ENCODE data around the gene SLC33A1. TPM values are rescaled to one million over a fixed set of nuclear protein-coding genes. Genes with fewer than 3 reads are reported as not detected.

SLC33A1 gene
- total and polyA plus RNA-seq, 2 of the 13 experiments (the other 11 are each of a cell fraction or from before 2014, with no cell fraction given): 20.0 to 32.1 TPM

DNA sequence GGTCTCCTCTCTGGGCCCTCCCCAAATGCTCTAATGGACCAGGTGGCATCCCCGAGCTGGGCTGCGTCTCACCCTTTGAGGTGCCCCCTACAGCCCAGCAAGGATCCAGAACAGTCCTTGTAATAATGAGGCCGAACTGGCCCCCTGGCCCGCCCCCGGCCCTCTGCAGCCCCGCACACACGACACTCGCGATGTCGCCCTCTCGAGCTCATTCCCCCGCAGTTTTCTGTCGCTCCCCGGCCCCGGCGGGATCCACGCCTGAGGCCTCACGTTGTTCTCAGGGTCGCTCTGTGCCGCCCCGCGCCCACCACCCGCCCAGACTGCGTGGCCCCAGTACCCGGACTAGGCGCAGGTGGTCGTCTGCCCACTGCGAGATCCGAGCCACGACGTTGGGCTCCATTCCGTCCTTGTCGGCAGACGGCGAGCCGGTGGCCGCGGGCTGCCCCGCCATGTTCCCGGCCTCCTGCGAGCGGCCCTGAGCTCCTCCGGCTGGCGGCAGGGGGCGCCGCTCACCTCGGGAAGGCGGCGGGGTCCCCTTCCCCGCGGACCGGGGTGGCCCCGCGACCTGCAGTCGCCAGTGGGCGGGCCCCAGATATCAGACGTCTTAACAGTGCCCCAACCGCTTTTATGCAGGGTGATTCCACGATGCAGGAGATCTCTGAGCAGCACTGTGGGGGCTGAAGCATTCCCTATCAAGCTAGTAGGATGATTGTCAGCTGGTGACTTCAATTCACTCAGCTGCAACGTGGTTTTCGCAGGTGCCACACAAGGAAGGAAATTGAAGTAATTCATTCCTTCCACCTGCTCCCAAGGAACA lies 48.2 kb downstream of the SLC33A1 start, which contains the start of gene C3orf33 (continued):
- TF ChIP-seq ZSCAN30 (CRISPR knock-in tag; IDR thresholded peaks at IDR 0.05) (no peak), MEIS1 (CRISPR knock-in tag; IDR thresholded peaks at IDR 0.05; ENCODE audit: borderline replicate concordance) (peak; percentile 68; the same call in 1 of the 2 replicates), ZNF891 (CRISPR knock-in tag; IDR thresholded peaks at IDR 0.05) (peak; percentile 73; the same call in 1 of the 2 replicates), ZNF790 (CRISPR knock-in tag; IDR thresholded peaks at IDR 0.05; ENCODE audit: borderline replicate concordance) (0 out of 2 replicates have a peak, but pooled peaks have one; percentile 43), ZNF235 (CRISPR knock-in tag; IDR thresholded peaks at IDR 0.05; ENCODE audit: borderline replicate concordance) (no peak), ZNF446 (CRISPR knock-in tag; IDR thresholded peaks at IDR 0.05) (peak; percentile 89; the same call in 1 of the 2 replicates), RBM22 (optimal IDR thresholded peaks at IDR 0.05; ENCODE audit: low read length) (no peak), ZNF430 (CRISPR knock-in tag; IDR thresholded peaks at IDR 0.05) (peak; percentile 53; the same call in 1 of the 2 replicates), ZNF484 (CRISPR knock-in tag; IDR thresholded peaks at IDR 0.05; ENCODE audit: borderline replicate concordance, low read depth) (no peak), HNF4A (CRISPR knock-in tag; IDR thresholded peaks at IDR 0.05) (peak; percentile 26; the same call in 1 of the 2 replicates), E2F5 (CRISPR knock-in tag; conservative IDR thresholded peaks at IDR 0.05) (0 out of 2 replicates have a peak, but pooled peaks have one; percentile 52), ZNF512B (CRISPR knock-in tag; IDR thresholded peaks at IDR 0.05; ENCODE audit: borderline replicate concordance) (peak; percentile 76; the same call in 1 of the 2 replicates), HOXA3 (CRISPR knock-in tag; IDR thresholded peaks at IDR 0.05) (peak; percentile 88), SAFB2 (CRISPR knock-in tag; IDR thresholded peaks at IDR 0.05; ENCODE audit: borderline replicate concordance, low read depth) (no peak; the same call in 1 of the 2 replicates), ZNF644 (CRISPR knock-in tag; IDR thresholded peaks at IDR 0.05; ENCODE audit: low read depth) (no peak), ZNF460 (CRISPR knock-in tag; IDR thresholded peaks at IDR 0.05; ENCODE audit: borderline replicate concordance) (peak; percentile 47; the same call in 1 of the 2 replicates), MED1 (CRISPR knock-in tag; IDR thresholded peaks at IDR 0.05) (peak; percentile 51), ZNF282 (IDR thresholded peaks at IDR 0.05; ENCODE audit: partially characterized antibody) (no peak), ZNF501 (CRISPR knock-in tag; IDR thresholded peaks at IDR 0.05) (peak; percentile 87), ZMYM2 (CRISPR knock-in tag; IDR thresholded peaks at IDR 0.05) (0 out of 2 replicates have a peak, but pooled peaks have one; percentile 27), HIVEP1 (CRISPR knock-in tag; IDR thresholded peaks at IDR 0.05) (no peak; the same call in 1 of the 2 replicates)
- TF ChIP-seq, protein P1, sequence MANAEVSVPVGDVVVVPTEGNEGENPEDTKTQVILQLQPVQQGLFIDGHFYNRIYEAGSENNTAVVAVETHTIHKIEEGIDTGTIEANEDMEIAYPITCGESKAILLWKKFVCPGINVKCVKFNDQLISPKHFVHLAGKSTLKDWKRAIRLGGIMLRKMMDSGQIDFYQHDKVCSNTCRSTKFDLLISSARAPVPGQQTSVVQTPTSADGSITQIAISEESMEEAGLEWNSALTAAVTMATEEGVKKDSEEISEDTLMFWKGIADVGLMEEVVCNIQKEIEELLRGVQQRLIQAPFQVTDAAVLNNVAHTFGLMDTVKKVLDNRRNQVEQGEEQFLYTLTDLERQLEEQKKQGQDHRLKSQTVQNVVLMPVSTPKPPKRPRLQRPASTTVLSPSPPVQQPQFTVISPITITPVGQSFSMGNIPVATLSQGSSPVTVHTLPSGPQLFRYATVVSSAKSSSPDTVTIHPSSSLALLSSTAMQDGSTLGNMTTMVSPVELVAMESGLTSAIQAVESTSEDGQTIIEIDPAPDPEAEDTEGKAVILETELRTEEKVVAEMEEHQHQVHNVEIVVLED (CRISPR knock-in tag; IDR thresholded peaks at IDR 0.05; ENCODE audit: borderline replicate concordance): 0 out of 2 replicates have a peak, but pooled peaks have one; percentile 24
- TF ChIP-seq, protein P2, sequence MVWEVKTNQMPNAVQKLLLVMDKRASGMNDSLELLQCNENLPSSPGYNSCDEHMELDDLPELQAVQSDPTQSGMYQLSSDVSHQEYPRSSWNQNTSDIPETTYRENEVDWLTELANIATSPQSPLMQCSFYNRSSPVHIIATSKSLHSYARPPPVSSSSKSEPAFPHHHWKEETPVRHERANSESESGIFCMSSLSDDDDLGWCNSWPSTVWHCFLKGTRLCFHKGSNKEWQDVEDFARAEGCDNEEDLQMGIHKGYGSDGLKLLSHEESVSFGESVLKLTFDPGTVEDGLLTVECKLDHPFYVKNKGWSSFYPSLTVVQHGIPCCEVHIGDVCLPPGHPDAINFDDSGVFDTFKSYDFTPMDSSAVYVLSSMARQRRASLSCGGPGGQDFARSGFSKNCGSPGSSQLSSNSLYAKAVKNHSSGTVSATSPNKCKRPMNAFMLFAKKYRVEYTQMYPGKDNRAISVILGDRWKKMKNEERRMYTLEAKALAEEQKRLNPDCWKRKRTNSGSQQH (CRISPR knock-in tag; IDR thresholded peaks at IDR 0.05; ENCODE audit: low read depth): peak; percentile 83
